ENCODE results near the gene RUFY3.
A peak's percentile ranks its signal among the peaks of the same experiment; 100 is the strongest.
"Not testable (repeated sequence)": the region's sequence is repeated elsewhere in the genome, so short reads cannot be mapped to it uniquely, and the experiment has no call there.

RUFY3 gene

DNA sequence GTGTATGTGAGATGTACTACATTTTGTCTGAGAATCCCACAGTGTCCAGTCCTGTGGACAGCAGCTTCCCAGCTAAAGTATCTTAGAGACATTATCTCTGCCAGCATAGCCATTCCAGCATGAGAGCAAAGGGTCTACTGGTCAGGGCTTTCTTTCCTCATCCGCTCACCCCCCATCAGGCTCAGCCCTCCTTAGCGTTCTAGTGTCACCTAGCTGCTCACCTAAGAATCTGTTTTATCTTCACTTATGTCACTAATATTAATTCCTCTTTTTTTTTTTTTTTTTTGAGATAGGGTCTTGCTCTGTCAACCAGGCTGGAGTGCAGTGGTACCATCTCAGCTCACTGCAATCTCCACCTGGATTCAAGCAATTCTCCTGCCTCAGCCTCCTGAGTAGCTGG lies 15.6 kb downstream of the RUFY3 start:
- peak; percentile 9 for DNase-seq (ENCODE audit: low spot score)

DNA sequence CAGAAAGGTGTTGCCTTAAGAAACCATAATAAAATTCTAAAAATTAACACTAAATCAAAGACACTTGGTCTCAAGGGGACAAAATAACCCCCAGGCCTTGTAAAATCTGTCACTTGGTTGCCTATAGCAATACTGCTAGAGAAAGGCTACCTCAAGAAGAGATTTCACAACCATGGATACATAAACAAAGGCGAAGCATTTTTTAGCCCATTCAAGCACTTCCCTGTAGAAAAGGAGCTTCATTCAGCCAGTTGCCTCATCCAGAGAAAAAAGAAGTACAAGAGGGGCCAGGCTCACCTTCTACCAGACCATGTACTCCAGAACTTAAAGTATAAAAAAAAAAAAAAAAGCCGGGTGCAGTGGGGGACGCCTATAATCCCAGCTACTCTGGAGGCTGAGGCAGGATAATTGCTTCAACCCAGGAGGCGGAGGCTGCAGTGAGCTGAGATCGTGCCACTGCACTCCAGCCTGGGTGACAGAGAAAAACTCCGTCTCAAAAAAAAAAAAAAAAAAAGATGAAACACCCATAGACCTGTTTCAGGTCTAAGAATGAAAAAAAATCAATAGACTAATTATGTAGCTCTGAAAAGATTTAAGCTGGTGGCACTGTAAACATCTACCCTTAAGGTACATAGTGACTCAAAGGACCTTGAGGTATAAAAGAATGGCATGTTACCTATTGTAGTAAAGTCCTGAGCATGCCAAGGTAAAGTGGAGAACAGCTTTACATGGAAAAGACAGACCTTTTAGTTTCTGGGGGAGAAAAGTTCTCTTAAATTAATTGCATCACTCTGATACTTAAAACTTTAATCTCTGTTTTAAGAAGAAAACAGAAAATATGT lies 18.0 kb downstream of the RUFY3 start:
- no peak for DNase-seq (ENCODE audit: low spot score)

DNA sequence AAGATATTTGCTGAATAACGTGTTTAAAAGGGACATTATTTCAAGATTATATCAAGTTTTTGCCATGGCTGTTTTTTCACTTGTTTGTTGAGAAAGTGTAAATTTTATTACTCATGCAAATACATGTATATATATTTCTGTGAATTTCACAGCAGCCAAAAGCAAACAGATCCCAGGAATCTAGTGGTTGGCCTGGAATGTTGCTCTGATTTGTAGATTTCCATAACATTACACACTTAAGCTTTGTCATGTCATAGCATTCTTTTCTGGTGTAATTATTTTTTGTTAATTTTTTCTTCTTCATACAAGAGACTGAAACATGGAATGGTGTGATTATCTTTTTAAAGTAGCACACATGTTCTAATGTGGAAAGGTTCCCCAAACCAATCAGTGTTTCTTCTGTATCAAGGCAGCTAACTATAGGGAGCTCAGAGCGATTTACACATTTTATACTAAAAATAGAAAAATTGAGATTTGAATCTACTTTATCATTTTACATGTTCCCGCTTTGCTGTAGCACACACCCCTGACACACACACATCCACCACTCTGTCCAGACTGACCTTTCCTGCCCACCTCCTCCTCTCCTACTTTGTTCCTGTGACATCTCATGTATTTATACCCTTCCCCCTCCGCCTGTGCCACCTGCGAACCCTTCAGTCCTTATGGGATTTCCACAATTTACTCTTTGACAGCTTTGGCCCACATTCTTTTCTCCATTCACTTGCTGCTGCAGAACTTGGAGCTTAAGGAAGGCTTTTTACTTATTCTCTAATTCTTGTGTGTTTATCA lies 20.3 kb downstream of the RUFY3 start:
- DNase-seq (ENCODE audit: low spot score): no peak

DNA sequence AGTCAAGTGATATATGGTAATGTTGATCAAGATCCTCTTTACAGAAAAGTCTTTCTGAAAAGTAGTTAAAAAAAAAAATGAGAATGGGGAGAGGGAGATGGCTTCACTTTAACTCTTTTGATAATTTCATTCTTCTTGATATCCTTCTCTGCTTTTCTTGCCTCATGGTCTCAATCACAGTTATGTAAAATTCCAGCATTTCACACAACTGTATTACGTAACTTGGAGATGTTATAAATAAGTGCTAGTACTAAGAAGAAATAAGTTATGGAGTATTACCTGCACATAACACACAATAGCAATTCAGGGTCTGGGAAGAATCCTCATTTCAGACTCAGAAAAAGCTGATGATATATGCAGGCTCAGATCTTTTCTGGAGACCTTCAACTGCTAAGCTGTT lies 22.0 kb downstream of the RUFY3 start:
- no peak for DNase-seq (ENCODE audit: low spot score)

DNA sequence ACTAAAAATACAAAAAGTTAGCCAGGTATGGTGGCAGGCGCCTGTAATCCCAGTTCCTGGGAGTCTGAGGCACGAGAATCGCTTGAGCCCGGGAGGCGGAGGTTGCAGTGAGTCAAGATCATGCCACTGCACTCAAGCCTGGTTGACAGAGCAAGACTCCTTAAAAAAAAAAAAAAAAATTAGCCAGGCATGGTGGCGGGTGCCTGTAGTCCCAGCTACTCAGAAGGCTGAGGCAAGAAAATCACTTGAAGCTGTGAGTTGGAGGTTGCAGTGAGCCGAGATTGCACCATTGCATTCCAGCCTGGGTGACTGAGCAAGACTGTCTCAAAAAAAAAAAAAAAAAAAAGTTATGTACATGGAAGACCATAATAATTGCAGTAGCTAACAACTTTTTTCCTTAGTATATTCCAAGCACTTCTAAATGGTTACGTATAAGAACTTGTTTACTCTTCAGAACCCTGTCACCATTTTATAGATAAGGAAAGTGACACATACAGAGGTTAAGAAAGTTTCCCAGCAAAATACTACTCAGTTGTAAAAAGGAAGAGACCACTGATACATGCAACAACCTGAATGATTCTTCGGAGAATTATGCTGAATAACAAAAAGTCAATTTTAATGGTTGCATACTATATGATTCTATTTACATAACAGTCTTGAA lies 24.5 kb downstream of the RUFY3 start:
- no peak for DNase-seq (ENCODE audit: low spot score)

DNA sequence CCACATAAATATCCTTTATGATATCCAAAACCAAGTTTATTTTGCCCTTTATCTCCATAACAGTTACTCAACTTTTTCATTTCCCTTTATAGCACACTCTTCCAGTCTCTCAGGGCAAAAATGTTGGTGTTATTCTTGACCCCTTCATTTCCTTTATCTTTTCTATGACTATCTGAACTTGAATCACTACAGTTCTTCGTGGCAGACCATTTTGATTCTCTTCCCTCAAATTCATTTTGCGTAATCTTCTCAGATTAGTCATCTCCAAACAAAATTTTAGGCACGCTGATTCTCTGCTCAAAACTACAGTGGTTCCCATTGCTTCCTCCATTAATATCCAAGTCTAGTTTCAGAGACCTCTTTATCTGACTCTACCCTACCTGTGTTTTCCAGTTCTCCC lies 26.1 kb downstream of the RUFY3 start:
- no peak for DNase-seq (ENCODE audit: low spot score)

DNA sequence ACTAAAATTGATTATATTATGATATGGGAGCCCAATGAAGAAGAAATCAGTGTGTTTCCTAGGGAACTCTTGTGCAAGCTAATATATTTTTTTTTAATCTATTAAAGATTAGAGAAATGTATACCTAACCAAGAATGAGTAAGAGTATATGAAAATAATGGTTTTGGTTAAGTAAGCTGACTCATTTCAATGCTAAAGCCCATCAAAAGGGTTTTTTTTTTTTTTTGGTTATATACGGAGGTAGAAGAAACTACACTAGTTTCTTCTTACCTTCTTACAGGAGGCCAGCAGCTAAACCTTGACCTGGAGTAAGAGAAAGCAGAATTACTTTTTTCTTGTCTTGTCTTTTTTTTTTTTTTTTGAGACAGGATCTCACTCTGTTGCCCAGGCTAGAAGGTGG lies 27.5 kb downstream of the RUFY3 start:
- no peak for DNase-seq (ENCODE audit: low spot score)

DNA sequence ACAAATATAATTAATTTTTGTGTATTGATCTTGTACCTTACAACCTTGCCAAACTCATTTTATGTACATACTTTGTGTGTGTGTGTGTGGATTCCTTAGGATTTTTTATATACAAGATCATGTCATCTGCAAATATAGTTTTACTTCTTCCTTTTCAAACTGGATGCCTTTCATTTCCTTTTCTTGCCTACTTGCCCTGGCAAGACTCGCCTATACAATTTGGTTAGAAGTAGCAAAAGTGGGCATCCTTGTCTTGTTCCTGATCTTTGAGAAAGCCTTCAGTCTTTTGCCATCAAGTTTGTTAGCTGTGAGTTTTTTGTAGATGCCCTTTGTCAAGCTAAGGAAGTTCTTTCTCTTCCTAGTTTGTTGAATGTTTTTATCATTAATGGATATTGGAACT lies 30.5 kb downstream of the RUFY3 start:
- no peak for DNase-seq (ENCODE audit: low spot score)

DNA sequence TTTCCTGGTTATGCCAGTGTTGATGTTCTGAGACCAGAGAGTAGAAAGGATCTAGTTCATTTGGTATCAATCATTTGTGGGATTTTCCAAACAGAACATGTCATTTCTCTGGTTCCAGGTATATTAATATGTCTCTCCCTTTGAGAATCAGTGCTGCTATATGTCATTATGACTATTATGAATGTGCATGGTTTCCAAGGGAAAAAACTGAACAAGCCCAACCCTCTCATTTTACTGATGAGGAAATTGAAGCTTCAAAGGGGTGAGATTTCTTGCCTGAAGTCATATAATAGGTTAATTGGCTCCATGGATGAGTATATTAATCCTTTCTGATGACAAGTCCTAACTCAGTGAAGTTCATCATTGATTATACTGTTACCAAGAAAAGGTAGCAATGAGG lies 31.9 kb downstream of the RUFY3 start:
- no peak for DNase-seq (ENCODE audit: low spot score)

DNA sequence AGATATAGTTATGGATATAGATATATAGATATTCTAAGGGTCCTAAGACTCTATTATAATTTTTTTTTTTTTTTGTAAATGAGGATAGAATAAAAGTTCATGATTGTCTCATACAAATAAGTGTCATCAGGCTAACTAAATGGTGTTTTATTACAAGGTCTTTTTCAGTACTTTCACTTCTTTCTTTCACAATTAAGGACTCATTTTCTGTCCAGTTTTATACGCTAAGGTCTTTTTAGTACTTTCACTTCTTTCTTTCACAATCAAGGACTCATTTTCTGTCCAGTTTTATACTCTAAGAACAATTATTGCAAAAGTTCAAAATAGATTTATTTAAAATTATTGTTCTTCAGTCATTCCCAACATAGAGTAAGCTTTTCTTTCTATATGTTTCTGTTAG lies 32.7 kb downstream of the RUFY3 start:
- no peak for DNase-seq (ENCODE audit: low spot score)

DNA sequence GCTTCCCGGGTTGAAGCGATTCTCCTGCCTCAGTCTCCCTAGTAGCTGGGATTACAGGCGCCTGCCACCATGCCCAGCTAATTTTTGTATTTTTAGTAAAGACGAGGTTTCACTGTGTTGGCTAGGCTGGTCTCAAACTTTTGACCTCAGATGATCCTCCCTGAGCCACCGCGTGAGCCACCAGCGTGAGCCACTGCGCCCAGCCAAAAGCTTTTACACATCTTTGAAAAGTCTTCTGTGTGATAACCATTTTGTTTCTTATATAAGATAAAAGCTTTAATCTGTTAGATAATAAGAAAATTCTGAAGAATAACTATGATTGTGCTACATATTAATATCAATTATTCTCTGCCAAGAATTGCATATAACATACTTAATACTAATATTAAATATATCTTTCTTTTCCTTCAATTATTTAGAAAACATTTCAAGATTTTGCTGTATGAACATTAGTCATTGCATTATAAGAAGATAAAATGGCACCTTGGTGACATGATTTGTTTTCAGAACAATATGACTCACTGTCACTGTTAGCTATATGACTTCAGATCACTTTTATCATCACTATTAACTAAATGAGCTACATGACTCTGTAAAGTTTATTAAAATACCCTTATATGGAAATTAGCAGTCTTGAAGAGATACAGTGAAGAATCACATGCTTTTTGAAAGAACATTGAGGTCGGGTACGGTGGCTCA lies 33.4 kb downstream of the RUFY3 start:
- no peak for DNase-seq (ENCODE audit: low spot score)

DNA sequence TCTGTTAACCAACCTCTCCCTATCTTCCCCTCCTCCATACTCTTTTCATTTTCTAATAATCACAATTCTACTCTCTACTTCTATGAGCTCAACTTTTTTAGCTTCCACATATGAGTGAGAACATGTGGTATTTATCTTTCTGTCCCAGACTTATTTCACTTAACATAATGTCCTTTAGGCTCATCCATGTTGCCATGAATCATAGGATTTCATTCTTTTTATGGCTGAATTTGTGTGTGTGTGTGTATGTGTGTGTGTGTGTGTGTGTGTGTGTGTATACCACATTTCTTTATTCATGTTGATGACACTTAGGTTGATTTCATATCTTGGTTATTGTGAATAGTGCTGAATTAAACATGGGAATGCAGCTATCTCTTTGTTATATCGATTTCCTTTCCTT lies 37.4 kb downstream of the RUFY3 start:
- DNase-seq (ENCODE audit: low spot score): no peak

DNA sequence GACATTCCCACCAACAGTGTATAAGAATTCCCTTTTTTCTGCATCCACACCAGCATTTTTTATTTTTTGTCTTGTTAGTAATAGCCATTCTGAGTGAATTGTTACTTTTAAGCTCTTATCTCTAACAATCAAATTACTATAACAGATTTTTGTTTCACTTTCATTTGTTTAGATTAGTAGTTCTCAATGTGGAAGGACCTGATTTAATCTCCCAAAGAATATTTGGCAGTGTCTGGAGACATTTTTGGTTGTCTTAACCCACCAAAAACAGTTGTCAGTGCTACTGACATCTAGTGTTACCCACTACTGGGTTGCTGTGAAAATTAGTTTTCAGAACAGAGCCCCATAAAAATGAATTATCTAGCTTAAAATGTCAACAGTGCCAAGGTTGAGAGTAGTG lies 37.9 kb downstream of the RUFY3 start:
- no peak for DNase-seq (ENCODE audit: low spot score)

DNA sequence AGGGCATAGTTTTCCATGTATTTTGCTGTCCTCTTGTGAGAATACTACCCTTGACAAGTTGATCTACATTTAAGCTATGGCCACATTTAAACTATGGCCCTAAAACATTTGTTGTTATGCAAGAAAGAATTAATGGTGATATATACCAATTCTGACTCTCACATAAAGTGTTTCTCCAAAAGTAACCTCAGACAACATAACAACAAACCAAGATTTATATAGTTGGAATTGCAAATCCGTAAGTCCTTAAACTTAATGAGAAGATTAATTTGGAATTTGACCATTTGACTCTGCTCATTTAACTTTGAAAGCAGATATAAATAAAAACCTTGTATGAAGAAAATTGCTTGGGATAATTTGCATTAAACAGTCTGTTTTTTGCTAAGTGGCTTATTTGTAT lies 38.9 kb downstream of the RUFY3 start:
- no peak for DNase-seq (ENCODE audit: low spot score)

DNA sequence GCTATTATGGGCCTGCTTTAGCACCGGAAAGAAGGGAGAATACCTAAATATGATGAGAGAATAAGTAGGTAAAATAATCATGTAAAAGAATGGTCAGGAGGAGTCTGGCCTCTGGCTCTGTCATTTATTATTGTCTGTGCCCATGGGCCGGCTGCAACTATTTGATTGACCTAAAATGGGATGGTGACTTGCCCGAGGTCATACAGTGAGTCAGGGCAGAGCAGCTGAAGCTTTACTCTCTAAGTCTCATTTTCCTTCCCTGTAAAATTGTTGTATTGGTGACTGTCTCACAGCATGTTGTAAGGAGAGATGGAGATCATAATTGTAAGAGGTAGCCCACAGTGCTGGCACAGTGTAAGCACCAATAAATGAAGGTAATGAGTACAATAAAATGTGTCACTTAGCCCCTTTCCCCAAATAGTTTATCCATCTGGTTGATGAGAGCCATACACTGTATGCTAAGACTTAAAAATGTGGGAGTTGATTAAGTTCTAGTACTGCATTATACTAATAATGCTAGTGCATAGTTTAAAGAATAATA lies 39.6 kb downstream of the RUFY3 start:
- no peak for DNase-seq (ENCODE audit: low spot score)

DNA sequence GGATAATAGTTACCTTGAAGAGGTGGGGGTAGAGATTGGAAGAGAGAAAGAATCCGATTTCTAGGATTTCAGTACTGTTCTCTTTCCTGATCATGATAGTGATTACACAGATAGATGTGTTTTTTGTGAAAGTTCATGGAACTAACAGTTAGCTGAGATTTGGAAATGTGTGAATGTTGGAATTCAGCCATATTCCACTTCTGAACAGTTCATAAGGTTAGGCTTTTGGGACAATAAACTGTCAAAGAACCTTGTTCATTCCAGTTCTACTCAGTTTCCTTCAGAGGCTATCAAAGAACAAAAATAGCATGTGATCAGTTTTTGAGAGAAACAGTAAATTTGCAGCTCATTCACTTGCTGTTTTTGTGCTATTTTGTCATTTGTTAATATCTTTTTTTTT lies 43.6 kb downstream of the RUFY3 start:
- no peak for DNase-seq (ENCODE audit: low spot score)

DNA sequence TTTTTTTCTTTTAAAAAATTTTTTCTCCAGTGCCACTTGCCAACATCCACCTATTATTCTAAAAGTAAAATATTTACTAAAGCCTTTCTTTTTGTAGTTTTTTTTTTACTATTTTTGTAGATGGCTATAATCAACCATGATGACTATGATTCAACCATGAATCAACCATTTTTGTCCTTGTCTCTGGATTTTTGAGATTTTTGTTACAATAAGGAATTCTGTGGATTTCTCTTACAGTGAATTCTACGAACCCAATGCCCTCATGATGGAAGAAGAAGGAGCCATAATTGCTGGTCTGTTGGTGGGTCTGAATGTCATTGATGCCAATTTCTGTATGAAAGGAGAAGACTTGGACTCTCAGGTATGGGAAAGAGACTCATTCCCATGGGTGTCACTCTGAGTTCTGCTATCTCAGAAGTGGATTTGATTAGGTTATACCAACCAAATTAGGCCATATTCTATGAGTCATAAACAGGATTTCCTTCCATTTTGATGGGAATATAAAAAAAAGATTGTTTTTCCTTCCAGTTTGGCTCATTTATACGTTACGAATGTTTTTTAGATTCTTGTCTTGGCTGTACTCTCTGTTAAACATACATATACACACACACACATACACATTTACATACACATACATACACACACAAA lies 46.7 kb downstream of the RUFY3 start:
- no peak for DNase-seq (ENCODE audit: low spot score)

DNA sequence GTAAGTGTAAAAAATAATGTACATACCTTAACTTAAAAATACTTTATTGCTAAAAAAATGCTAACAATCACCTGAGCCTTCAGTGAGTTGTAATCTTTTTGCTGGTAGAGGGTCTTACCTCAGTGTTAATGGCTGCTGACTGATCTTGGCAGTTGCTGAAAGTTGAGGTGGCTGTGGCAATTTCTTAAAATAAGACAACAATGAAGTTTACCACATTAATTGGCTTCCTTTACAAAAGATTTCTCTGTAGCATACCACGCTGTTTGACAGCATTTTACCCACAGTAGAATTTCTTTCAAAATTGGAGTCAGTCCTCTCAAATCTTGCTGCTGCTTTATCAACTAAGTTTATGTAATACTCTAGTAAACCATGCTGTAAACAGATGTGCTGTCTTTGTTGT lies 47.6 kb downstream of the RUFY3 start:
- not testable (repeated sequence) for DNase-seq (ENCODE audit: low spot score)

DNA sequence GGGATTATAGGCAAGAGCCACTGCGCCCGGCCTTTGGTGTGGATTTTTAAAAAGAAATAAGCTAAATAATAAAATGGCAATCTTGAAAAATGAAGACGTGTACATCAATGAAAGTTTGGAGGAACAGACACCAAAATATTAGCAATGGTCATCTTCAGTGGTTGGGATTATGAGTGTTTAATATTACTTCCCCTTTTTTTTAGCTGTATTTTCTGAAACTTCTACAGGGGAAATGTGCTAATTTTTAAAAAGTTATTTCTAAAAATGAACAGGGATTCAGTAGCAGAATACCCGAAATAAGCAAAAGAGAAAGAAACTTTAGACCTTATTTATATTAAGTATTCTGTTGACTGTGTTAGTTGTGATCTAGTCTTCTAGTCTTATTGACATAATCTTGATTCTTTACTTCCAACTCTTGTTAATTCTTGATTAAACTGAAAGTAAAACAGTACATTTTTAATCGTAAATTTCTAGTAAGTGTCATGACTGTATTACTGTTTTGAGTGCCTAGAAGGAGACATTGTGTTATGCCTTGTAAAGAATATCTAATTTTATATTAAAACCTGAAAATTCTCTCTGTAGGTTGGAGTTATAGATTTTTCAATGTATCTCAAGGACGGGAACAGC lies 51.3 kb downstream of the RUFY3 start:
- DNase-seq (ENCODE audit: low spot score): no peak

DNA sequence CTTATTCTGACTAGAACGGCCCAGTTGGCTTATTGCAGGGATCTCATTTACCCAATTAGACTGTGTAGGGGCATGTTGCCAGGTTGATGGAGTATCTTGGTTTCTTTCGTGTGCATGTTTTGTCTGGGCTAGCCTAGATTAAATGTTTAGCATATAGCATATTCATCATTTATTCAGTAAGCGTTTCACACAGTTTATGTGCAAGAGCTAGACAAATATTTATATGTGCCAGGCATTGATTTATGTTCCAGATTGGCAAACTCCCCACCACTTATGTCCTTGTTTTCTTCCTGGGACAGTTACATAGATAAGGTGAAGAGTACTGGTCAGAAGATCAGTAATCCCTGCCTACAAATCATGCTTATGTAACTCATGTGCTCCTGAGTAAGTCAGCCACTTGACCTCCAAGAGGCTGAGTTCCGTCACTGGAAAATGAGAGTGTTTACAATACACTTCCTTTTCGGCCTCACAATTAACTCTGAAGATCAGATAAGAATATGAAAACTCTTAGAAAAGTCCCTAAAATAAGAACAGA lies 57.2 kb downstream of the RUFY3 start:
- no peak for DNase-seq (ENCODE audit: low spot score)

DNA sequence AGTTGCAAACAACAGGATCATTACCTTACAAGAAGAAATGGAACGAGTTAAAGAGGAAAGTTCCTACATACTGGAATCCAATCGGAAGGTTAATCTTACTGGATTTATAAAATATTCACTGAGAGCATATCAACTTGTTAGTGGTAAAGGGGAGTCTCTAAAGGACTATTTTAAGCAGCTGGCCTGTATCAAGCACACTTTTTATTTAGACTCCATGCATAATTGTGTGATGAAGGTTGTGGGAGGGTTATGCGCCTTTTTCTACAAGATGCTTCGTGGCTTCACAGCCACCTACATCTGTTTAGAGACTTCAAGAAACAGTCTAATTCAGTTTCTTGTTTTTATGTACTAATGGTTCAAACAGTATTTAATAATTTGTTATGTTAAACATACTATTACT lies 61.3 kb downstream of the RUFY3 start:
- no peak for DNase-seq (ENCODE audit: low spot score)
